Peyer's patch (tissue), 4 donors: ENCODE measurements around the gene NRXN3. TPM values are rescaled to one million over a fixed set of nuclear protein-coding genes. Genes with fewer than 3 reads are reported as not detected.

Experiments
- DNase-seq, 3 donors: peaks; one replicate each; pipeline ENCODE4 v3.0.0-alpha.2; 2017 to 2019
- H3K27ac ChIP-seq, 4 donors: fragments of 200-600 bp; sonication (generic); one replicate each; pipeline ENCODE4 v1.5.1; 2016 to 2019
- H3K27me3 ChIP-seq, 2 donors: fragments of 200-600 bp; sonication (generic); one replicate each; pipeline ENCODE4 v1.5.1; 2019
- H3K36me3 ChIP-seq, 3 donors: fragments of 200-600 bp; sonication (generic); one replicate each; pipeline ENCODE4 v1.5.1; 2016 to 2019
- H3K4me1 ChIP-seq, 4 donors: fragments of 200-600 bp; sonication (generic); one replicate each; pipeline ENCODE4 v1.5.1; 2016 to 2019
- H3K4me3 ChIP-seq, 4 donors: fragments of 200-600 bp; sonication (generic); 1 replicate in 3 of 4; 2 replicates in 1 of 4; pipeline ENCODE4 v1.5.1; 2016 to 2019; ENCODE audit warnings: mild to moderate bottlenecking in 1 of 4
- H3K9me3 ChIP-seq, 4 donors: fragments of 200-600 bp; sonication (generic); one replicate each; pipeline ENCODE4 v1.5.1; 2016 to 2019; ENCODE audit warnings: mild to moderate bottlenecking in 1 of 4
- CTCF ChIP-seq, 6 experiments: fragments of 450-650 bp in 4 of 6; fragments of 200-600 bp in 2 of 6; sonication (generic) in 1 of 6; IDR thresholded peaks; one replicate each; pipeline ENCODE4 v1.5.1; 2017 to 2019; ENCODE audit warnings: antibody characterized with exemption in 6 of 6, mild to moderate bottlenecking in 3 of 6, moderate library complexity in 1 of 6
- POLR2A ChIP-seq, 2 donors: fragments of 450-650 bp; IDR thresholded peaks; one replicate each; pipeline ENCODE4 v1.5.1; 2017; ENCODE audit warnings: antibody characterized with exemption in 2 of 2, mild to moderate bottlenecking in 2 of 2, moderate library complexity in 2 of 2
- small RNA-seq, 2 donors: library from RNA; depleted of rRNA; stranded (forward); fragments of <200 nt; gene quantifications; one replicate each; pipeline ENCODE3, GENCODE V24; 2016
- total RNA-seq, 4 donors: library from RNA; depleted of rRNA; stranded (reverse); fragments of >200 nt; gene quantifications; one replicate each; pipeline ENCODE4 v1.1.0, GENCODE V29; 2016

Gene NRXN3
- total RNA-seq, 4 donors from 2014 or later: 1.6 to 10.2 (median 4.4) TPM

GRCh38 chr14:79915406-79915805 is 1745.2 kb downstream of the NRXN3 start:
- H3K27me3 ChIP-seq: no peaks in the 10 kb centered on the region
- no peak overlapping the region for H3K4me3 ChIP-seq
- H3K9me3 ChIP-seq: no peaks in the 10 kb centered on the region
- H3K27ac ChIP-seq: no peak overlapping the region
- no peaks in the 10 kb centered on the region for H3K36me3 ChIP-seq
- no peak for DNase-seq
- no peaks in the 10 kb centered on the region for H3K4me1 ChIP-seq
- TF ChIP-seq POLR2A (IDR thresholded peaks at IDR 0.05) (no peak), CTCF (IDR thresholded peaks at IDR 0.05) (no peak)

GRCh38 chr14:79916281-79916680 is 1746.1 kb downstream of the NRXN3 start:
- TF ChIP-seq CTCF (IDR thresholded peaks at IDR 0.05) (no peak), POLR2A (IDR thresholded peaks at IDR 0.05) (no peak)
- Histone ChIP-seq H3K27me3 (no peaks in the 10 kb centered on the region), H3K4me1 (no peaks in the 10 kb centered on the region), H3K9me3 (no peaks in the 10 kb centered on the region), H3K4me3 (no peak overlapping the region), H3K27ac (no peak overlapping the region), H3K36me3 (no peaks in the 10 kb centered on the region)
- DNase-seq: no peak

GRCh38 chr14:79916892-79917291 is 1746.7 kb downstream of the NRXN3 start:
- Histone ChIP-seq H3K27ac (no peak overlapping the region), H3K4me1 (no peaks in the 10 kb centered on the region), H3K27me3 (no peaks in the 10 kb centered on the region), H3K4me3 (no peak overlapping the region), H3K9me3 (no peaks in the 10 kb centered on the region), H3K36me3 (no peaks in the 10 kb centered on the region)
- no peak for TF ChIP-seq POLR2A (IDR thresholded peaks at IDR 0.05)
- TF ChIP-seq CTCF (IDR thresholded peaks at IDR 0.05): no peak
- no peak for DNase-seq

Small RNA genes within 50 kb of the gene (small RNA-seq; reads per million reads assigned to genes)
- 0.06 to 0.35 reads per million in 2 donors for gene RNA5SP388
